ENCODE results near the gene ADSS1. TPM values are rescaled to one million over a fixed set of nuclear protein-coding genes. Genes with fewer than 3 reads are reported as not detected.

ADSS1 gene
- total RNA-seq, 1 donor from 2014 or later = 2.4 TPM

DNA sequence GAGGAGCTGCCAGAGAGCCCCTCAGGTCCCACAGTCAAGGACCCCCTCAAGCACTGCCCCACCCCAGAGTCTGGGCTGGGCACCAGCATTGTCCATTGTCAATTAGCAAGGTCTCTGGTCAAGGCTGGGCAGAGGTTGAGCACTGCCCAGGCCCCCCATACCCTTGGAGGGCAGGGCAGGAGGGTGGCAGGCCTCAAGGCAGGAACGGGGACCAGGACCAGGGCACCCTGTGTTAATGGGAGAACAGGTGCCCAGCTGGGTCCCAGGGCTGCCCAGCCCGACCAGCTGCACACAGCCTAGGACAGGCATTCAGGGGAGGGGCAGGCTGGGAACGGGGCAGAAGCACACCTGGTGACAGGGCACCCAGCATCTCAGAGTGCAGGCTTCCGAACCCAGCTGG, 47.3 kb downstream of the ADSS1 start:
- Mint-ChIP-seq H3K4me1 (ENCODE audit: low read depth) (peaks cover 4% of the 10 kb centered on the region), H3K27me3 (ENCODE audit: low read depth) (no peaks in the 10 kb centered on the region), H3K36me3 (ENCODE audit: low read depth) (peaks cover 53% of the 10 kb centered on the region), H3K9me3 (peaks cover 3% of the 10 kb centered on the region), H3K27ac (no peak overlapping the region), H3K4me3 (ENCODE audit: low read depth) (no peak overlapping the region)
- DNase-seq (ENCODE audit: low spot score) = no peak
- intact Hi-C loops (cut with micrococcal nuclease) = no loop called here

DNA sequence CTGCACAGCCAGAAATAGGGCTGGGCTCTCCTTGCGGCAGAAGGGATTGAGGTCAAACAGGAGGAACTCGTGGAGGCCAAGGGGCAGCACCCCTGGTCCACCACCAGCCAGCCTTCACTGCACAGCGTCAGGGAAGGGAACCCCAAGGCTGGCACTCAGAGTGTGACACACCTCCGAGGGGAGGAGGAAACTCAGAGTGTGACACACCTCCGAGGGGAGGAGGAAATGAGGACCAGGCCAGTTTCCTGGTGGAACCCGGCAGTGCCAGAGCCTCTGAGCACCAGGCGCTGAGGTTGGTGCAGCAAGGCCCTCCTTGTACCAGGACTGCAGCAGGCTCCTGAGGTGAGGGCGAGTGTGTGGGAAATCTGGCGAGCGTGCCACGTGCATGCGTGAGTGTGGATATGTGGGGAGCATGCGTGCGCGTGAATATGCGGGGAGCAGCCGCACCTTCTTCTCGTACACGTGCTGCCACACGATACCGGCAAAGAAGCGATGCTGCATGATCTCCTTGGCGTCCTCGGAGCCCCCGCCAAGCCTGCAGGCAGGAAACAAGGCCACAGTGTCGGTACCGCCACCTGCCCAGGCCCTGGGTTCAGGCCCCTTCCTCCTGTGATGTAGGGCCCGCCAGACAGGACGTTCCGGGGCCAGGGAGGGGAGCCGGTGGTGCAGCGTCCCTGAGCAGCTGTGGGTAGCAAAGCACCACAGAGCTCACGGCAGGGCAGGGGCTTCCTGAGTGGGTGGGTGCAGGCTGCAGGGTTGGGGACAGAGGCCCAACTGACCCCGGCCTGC, 48.1 kb downstream of the ADSS1 start:
- intact Hi-C loops (cut with micrococcal nuclease) = no loop called here
- H3K27me3 Mint-ChIP-seq (ENCODE audit: low read depth) = no peaks in the 10 kb centered on the region

DNA sequence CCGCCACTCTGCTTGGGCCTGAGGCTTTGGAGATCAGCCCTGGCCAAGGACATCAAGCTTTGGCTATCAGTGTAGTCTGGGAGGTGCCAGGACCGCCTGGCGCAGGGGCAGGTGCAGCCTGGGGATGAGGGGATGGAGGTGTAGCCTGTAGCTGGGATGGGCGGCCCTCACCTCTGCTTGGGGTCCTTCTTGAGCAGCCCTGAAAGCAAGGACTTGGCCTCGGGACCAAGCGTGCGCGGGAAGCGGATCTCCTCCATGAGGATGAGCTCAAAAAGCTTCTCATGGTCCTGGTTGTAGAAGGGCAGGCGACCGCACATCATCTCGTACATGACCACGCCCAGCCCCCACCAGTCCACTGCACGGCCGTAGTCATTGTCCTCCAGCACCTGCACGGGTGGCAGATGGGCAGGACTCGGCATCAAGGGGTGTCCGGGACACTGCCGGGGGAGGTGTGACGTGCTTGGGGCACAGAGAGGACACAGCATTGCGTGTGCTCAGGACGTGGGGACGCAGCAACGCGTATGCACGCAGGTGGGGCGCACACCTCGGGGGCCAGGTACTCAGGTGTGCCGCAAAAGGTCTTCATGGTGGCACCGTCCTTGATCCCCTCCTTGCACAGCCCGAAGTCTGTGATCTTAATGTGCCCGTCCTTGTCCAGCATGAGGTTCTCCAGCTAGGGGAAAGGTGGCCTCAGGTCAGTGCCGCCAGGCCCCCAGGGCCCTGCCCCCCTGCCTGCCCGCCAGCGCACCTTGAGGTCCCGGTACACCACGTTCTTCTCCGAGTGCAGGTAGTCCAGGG, 48.9 kb downstream of the ADSS1 start:
- Mint-ChIP-seq H3K4me3 (ENCODE audit: low read depth) (no peak overlapping the region), H3K4me1 (ENCODE audit: low read depth) (peaks cover 4% of the 10 kb centered on the region), H3K9me3 (peaks cover 3% of the 10 kb centered on the region), H3K27me3 (ENCODE audit: low read depth) (no peaks in the 10 kb centered on the region), H3K36me3 (ENCODE audit: low read depth) (peaks cover 61% of the 10 kb centered on the region), H3K27ac (no peak overlapping the region)
- intact Hi-C loops (cut with micrococcal nuclease) = no loop called here
- no peak for DNase-seq (ENCODE audit: low spot score)

More for the DNA sequence above, 48.1 kb downstream of the ADSS1 start:
- Mint-ChIP-seq H3K4me3 (ENCODE audit: low read depth) (no peak overlapping the region), H3K36me3 (ENCODE audit: low read depth) (peaks cover 58% of the 10 kb centered on the region), H3K9me3 (peaks cover 3% of the 10 kb centered on the region), H3K4me1 (ENCODE audit: low read depth) (peaks cover 4% of the 10 kb centered on the region), H3K27ac (no peak overlapping the region)
- DNase-seq (ENCODE audit: low spot score) = no peak

DNA sequence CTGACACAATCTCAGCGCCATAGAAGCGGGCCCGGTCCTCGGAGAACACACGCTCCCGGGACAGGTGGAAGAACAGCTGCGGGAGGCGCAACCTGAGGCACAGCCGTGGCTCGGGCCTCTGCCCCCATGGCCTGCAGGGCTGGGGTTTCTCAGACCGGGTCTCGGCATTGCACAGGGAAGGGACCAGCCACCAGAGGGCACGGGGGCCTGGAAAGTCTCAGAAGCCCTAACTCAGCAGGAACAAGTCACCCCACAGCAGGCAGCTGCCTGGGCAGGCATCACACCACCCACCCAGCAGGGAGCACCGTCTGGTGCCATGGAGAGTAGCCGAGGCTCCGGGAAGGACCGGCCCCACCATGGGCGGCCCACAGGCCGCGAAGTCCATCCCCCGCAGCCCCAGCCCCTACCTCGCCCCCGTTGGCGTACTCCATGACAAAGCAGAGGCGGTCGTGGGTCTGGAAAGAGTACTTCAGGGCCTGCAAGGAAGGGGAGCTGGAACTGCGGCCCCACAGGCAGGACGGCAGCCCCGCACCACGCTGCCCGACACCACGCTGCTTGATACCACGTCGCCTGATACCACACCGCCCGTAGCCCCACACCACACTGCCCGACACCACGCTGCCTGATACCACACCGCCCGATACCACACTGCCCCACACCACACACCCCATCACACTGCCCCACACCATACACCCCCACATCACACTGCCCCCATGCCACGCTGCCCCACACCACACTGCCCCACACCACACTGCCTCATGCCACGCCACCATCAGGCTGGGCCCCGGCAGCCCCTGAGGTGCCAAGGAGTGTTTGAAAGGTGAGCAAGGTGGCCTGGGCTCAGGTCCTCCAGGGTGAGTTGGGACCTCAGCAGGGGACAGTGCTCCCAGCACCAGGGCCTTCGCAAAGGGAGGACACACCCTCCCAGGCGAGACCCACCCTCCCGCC, 49.8 kb downstream of the ADSS1 start:
- Mint-ChIP-seq H3K4me1 (ENCODE audit: low read depth) (peaks cover 4% of the 10 kb centered on the region), H3K9me3 (peaks cover 3% of the 10 kb centered on the region), H3K27ac (no peak overlapping the region), H3K4me3 (ENCODE audit: low read depth) (no peak overlapping the region), H3K27me3 (ENCODE audit: low read depth) (no peaks in the 10 kb centered on the region), H3K36me3 (ENCODE audit: low read depth) (peaks cover 61% of the 10 kb centered on the region)
- intact Hi-C loops (cut with micrococcal nuclease) = no loop called here
- DNase-seq (ENCODE audit: low spot score) = no peak

DNA sequence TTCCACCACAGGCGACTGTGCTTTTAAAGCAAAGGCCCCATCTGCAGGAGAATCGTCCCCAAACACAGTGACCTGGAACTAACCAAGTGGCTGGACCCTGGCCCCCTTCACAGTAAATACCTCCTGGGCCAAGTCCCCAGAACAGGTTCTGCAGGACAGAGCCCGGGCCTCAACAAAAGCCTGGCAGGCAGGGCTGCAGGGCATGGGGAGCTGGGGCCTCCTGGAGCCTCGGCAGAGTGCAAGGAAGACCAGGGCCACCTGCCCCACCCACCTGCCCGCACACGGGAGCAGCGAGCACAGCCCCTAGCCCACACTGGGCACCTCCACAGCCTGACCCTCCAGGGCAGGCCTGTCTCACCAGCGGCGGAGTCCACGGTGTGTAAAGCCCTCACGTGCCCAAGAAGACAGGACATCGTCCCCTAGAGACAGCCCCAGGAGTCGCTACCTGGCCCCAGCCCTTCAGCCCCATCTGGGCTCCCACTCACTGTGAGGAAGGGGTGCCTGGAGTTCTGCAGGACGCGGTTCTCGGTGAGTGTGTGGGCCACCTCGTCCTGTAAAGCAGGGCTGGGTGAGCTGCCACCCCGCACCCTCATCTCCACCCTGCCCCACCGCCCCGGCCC, 50.5 kb downstream of the ADSS1 start:
- H3K27me3 Mint-ChIP-seq (ENCODE audit: low read depth) = no peaks in the 10 kb centered on the region
- peaks cover 1% of the 10 kb centered on the region for H3K4me1 Mint-ChIP-seq (ENCODE audit: low read depth)
- H3K36me3 Mint-ChIP-seq (ENCODE audit: low read depth) = peaks cover 57% of the 10 kb centered on the region
- H3K4me3 Mint-ChIP-seq (ENCODE audit: low read depth) = no peak overlapping the region
- intact Hi-C loops (cut with micrococcal nuclease) = no loop called here
- no peak overlapping the region for H3K27ac Mint-ChIP-seq
- no peak for DNase-seq (ENCODE audit: low spot score)
- peaks cover 3% of the 10 kb centered on the region for H3K9me3 Mint-ChIP-seq

DNA sequence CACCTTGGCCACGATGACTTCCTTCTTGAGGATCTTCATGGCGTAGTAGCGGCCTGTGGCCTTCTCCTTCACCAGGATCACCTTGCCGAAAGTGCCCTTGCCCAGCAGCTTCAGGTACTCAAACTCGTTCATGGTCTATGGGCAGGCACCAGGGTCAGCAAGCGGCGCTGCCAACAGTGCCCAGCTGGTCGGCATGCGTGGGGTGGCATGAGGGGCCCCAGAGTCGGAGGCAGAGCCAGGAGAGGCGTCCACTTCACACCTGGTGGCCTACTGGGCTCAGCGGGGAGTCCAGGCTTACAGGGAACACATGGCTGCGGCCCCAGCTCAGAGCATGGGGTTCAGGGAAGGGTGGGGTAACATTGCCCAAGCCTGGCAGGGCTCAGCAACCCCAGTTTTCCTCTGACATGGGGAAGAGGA, 51.1 kb downstream of the ADSS1 start:
- Mint-ChIP-seq H3K4me1 (ENCODE audit: low read depth) (no peaks in the 10 kb centered on the region), H3K27ac (no peak overlapping the region), H3K36me3 (ENCODE audit: low read depth) (peaks cover 52% of the 10 kb centered on the region), H3K4me3 (ENCODE audit: low read depth) (no peak overlapping the region), H3K27me3 (ENCODE audit: low read depth) (no peaks in the 10 kb centered on the region), H3K9me3 (peaks cover 3% of the 10 kb centered on the region)
- no peak for DNase-seq (ENCODE audit: low spot score)
- intact Hi-C loops (cut with micrococcal nuclease) = no loop called here

DNA sequence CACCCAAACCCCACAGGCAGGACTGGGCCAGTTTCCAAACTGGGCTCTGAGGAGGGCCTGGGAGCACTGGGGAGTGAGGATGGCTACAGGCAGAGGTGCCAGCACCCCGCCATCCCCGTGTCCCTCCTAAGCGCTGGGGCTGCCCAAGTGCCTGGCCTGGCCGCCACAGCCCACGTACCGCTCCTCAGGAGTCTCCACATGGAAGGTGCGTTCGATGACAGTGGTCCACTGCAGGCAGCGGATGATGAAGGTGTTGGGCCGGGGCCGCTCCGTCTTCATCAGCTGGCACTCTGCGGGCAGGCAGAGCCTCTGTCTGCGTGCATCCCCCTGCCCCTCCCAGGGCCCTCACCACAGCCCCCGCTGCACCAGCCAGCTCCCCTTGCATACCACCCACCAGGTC, 52.5 kb downstream of the ADSS1 start:
- intact Hi-C loops (cut with micrococcal nuclease) = no loop called here
- H3K27ac Mint-ChIP-seq = no peak overlapping the region
- H3K4me1 Mint-ChIP-seq (ENCODE audit: low read depth) = no peaks in the 10 kb centered on the region
- H3K27me3 Mint-ChIP-seq (ENCODE audit: low read depth) = no peaks in the 10 kb centered on the region
- H3K36me3 Mint-ChIP-seq (ENCODE audit: low read depth) = peaks cover 40% of the 10 kb centered on the region
- no peaks in the 10 kb centered on the region for H3K9me3 Mint-ChIP-seq
- no peak for DNase-seq (ENCODE audit: low spot score)
- H3K4me3 Mint-ChIP-seq (ENCODE audit: low read depth) = no peak overlapping the region

DNA sequence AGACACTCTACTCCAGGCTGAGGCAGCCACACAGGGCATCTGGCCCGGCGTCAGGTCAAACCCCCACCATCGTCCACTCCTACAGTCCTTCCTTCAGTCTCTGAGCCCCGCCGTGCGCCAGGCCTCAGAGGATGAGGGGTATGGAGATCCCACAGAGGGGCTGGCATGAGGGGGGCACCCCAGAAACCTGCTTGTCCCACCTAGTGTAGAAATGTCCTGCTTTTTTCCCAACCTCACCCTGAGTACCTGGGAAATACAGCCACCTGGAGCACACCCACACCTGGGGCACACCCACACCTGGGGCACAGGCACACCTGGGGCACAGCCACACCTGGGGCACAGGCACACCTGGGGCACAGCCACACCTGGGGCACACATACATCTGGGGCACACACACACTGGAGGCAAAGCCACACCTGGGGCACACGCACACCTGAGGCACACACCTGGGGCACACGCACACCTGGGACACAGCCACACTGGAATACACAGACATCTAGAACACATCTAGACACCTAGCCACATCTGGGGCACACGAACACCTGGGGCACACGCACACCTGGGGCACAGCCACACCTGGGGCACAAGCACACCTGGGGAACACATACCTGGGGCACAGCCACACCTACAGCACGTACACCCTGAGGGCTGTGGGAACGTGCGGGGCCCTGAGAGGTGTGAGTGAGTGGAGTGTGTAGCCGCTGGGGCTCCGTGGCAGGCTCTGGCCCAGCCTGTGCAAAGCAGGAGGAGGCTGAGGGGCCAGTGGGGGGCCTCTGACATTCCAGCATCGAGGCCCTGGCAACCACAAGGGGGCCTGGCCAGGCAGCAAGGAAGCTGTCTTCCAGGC, 53.2 kb downstream of the ADSS1 start:
- Mint-ChIP-seq H3K27me3 (ENCODE audit: low read depth) (no peaks in the 10 kb centered on the region), H3K9me3 (no peaks in the 10 kb centered on the region), H3K36me3 (ENCODE audit: low read depth) (peaks cover 33% of the 10 kb centered on the region), H3K27ac (no peak overlapping the region), H3K4me1 (ENCODE audit: low read depth) (no peaks in the 10 kb centered on the region), H3K4me3 (ENCODE audit: low read depth) (no peak overlapping the region)
- no peak for DNase-seq (ENCODE audit: low spot score)
- intact Hi-C loops (cut with micrococcal nuclease) = no loop called here

DNA sequence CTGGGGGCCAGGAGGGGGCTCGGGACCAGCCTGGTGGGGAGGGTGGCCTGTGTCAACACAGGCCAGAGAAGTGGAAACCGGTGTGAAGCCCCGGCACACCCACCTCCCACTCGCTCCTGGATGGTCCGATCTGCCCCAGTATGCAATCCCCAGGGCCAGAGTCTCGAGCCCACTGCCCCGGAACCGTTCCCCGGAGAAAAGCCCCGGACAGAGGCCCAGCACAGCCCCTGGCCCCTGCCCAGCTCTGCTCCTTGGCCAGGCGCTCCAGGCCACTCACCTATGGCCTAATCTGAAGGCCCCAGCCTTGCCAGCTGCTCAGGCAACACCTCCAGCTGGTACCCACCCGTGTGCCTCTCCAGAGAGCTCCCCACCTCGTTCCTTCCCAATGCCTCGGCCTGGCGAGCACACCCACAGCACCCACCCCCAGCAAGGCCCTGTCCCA, 53.8 kb downstream of the ADSS1 start:
- H3K9me3 Mint-ChIP-seq = no peaks in the 10 kb centered on the region
- DNase-seq (ENCODE audit: low spot score) = no peak
- H3K27ac Mint-ChIP-seq = no peak overlapping the region
- H3K27me3 Mint-ChIP-seq (ENCODE audit: low read depth) = no peaks in the 10 kb centered on the region
- no peaks in the 10 kb centered on the region for H3K4me1 Mint-ChIP-seq (ENCODE audit: low read depth)
- H3K4me3 Mint-ChIP-seq (ENCODE audit: low read depth) = no peak overlapping the region
- peaks cover 27% of the 10 kb centered on the region for H3K36me3 Mint-ChIP-seq (ENCODE audit: low read depth)
- intact Hi-C loops (cut with micrococcal nuclease) = no loop called here

DNA sequence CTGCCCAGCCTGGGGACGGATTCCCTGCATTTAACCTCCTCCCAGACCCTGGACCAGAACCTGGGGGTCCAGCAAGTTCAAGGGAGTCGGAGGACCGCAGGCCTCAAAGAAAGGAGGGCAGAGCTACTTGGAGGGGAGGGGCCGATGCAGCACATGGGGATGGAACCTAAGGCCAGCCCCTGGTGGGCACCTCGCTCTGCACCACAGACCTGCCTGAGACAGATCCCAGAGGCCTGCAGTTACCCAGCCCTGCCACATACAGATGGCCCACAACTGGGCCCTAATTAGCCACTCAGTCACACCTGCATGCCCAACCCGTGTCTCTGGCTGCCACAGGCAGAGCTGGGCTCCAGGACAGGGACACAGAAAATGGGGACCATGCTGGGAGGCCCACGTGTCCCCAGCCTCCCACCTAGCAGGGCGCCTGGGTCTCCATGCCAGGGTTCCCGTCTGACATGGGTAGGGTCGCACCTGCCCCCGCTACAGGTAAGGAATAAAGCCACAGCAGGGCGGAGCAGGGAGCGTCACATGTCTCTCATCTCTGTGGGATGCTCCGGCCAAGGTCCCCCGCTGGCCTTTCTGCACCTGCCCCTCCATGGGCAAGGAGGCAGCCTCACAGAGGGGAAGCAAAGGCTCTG, 54.8 kb downstream of the ADSS1 start:
- Mint-ChIP-seq H3K4me3 (ENCODE audit: low read depth) (no peak overlapping the region), H3K27ac (no peak overlapping the region), H3K4me1 (ENCODE audit: low read depth) (no peaks in the 10 kb centered on the region), H3K9me3 (no peaks in the 10 kb centered on the region), H3K36me3 (ENCODE audit: low read depth) (peaks cover 18% of the 10 kb centered on the region), H3K27me3 (ENCODE audit: low read depth) (no peaks in the 10 kb centered on the region)
- intact Hi-C loops (cut with micrococcal nuclease) = no loop called here
- DNase-seq (ENCODE audit: low spot score) = no peak

DNA sequence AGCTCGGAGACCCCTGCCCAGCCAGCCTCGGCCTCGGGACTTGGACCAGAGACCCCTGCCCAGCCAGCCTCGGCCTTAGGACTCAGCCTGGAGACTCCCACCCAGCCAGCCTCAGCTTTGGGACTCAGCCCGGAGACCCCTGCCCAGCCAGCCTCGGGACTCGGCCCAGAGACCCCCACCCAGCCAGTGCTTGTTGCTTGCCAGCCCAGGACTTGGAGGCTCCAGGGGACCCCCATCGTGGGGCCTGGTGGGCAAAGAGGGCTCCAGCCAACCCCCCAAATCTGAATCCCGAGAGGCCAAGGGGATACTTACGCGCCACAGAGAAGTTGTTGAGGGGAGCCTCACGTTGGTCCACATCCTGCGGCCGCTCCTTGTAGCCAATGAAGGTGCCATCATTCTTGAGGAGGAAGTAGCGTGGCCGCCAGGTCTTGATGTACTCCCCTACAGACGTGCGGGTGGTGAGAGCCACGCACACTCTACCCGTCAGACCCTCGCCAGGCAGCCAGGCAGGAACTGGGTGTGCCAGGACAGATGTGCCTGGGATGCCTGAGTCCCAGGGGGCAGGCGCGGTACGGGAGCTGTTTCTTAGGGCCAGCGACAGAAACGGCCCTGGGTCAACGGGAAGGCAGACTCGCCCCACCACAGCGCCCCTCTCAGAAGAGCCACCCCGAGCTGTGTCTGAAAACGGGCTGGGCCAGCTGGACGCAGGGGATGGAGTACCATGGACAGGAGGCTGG, 55.9 kb downstream of the ADSS1 start:
- Mint-ChIP-seq H3K36me3 (ENCODE audit: low read depth) (peaks cover 16% of the 10 kb centered on the region), H3K4me3 (ENCODE audit: low read depth) (no peak overlapping the region), H3K27ac (no peak overlapping the region), H3K4me1 (ENCODE audit: low read depth) (no peaks in the 10 kb centered on the region), H3K27me3 (ENCODE audit: low read depth) (no peaks in the 10 kb centered on the region), H3K9me3 (no peaks in the 10 kb centered on the region)
- no peak for DNase-seq (ENCODE audit: low spot score)
- intact Hi-C loops (cut with micrococcal nuclease) = no loop called here
